ENCODE data around the gene RPSA. TPM values are rescaled to one million over a fixed set of nuclear protein-coding genes. Genes with fewer than 3 reads are reported as not detected.
A peak's percentile ranks its signal among the peaks of the same experiment; 100 is the strongest.

The RPSA gene
- total and polyA plus RNA-seq, 9 of the 15 experiments (the other 6 are each of a cell fraction or from before 2014, with no cell fraction given): 2,290 to 4,272 (median 2,730) TPM

- TF ChIP-seq PREB (CRISPR knock-in tag; IDR thresholded peaks at IDR 0.05) (no peak), ZNF277 (CRISPR knock-in tag; IDR thresholded peaks at IDR 0.05; ENCODE audit: borderline replicate concordance) (no peak), NCOA6 (IDR thresholded peaks at IDR 0.05) (no peak), DNMT1 (IDR thresholded peaks at IDR 0.05) (no peak), NCOR1 (IDR thresholded peaks at IDR 0.05) (no peak), NR2F6 (CRISPR knock-in tag; IDR thresholded peaks at IDR 0.05) (no peak), RBFOX2 (IDR thresholded peaks at IDR 0.05; ENCODE audit: low read depth, low read length) (no peak), BCOR (IDR thresholded peaks at IDR 0.05) (no peak; the same call in 1 of the 2 replicates), TRIM25 (IDR thresholded peaks at IDR 0.05; ENCODE audit: borderline replicate concordance) (no peak), CREB3 (tag; conservative IDR thresholded peaks at IDR 0.05; ENCODE audit: low read depth) (no peak), CREB3L1 (IDR thresholded peaks at IDR 0.05; ENCODE audit: borderline replicate concordance, low read depth) (no peak), RB1 (IDR thresholded peaks at IDR 0.05; ENCODE audit: low read depth) (no peak), LEF1 (IDR thresholded peaks at IDR 0.05) (no peak), KHSRP (IDR thresholded peaks at IDR 0.05) (no peak), ATF3 (IDR thresholded peaks at IDR 0.05) (peak; percentile 82), ATF3 (CRISPR knock-in tag; conservative IDR thresholded peaks at IDR 0.05) (no peak; the same call in 1 of the 2 replicates), MAFG (tag; conservative IDR thresholded peaks at IDR 0.05) (no peak), HDAC1 (IDR thresholded peaks at IDR 0.05) (0 out of 4 replicates have a peak, but pooled peaks of 1 of the 2 experiments have one; percentile 38)
Measured at GRCh38 chr3:39385456-39386090, 20.9 kb upstream of the RPSA start (continued).
